NCI-H128 (cell line): ENCODE measurements around the gene PDGFD.

Source experiments
- DNase-seq: peaks from one replicate; lab custom pipeline; 2025; ENCODE audit not compliant: unreplicated experiment; lab: John Stamatoyannopoulos, UW

The PDGFD gene

DNA sequence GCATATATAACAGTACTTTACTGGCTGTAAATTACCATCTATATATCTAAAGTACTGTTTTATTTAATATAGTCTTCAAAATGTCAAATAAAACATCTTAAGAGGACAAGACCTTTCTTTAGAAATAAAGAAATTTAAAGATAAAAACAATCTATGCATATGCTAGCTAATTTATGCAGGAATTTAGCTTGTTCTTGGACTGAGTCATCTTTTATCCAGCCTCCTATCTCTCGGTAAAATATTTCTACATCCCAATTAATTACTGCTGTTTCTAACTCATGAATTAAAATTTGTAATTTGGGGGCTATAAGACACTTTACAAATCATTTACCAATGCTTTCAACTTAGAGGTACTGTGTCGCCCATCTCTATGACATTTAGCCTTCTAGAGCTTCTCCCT lies 200.3 kb downstream of the PDGFD start:
- no peak for DNase-seq

DNA sequence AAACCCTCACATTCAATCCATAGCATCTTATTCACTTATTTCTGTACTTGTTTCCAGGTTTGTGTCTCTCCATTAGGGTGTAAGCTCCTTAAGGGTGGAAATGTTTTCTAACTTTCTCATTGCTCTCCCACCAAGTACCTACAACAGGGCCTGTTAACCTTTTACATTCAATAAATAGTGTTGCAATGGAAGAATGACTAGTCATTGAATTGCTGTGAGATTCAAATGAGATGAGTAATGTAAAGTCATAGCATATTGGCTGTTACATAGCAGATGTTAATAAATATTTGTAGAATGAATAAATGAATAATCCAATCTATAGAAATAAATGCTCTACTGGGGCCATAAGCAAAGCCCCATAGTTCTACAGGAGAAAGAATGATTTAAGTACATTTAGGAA lies 202.9 kb downstream of the PDGFD start:
- DNase-seq = no peak

DNA sequence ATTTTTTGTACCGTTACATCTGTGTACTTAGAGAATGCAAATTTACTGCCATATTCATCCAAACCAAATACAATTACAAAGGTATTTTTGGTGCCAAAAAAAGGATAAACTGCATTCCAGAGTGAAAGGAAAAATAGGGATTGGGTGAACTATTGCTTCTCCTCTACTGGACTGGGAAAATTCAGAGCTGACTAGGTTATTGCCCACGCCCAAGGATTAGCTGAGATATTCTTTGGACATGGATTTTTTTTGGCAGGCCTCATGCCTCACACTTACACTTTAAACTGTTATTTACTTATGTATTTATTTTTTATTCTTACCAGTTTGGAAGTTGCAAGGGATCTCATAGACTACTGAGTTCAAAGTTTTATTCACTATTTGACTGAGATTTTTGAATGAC lies 203.8 kb downstream of the PDGFD start:
- DNase-seq = no peak

DNA sequence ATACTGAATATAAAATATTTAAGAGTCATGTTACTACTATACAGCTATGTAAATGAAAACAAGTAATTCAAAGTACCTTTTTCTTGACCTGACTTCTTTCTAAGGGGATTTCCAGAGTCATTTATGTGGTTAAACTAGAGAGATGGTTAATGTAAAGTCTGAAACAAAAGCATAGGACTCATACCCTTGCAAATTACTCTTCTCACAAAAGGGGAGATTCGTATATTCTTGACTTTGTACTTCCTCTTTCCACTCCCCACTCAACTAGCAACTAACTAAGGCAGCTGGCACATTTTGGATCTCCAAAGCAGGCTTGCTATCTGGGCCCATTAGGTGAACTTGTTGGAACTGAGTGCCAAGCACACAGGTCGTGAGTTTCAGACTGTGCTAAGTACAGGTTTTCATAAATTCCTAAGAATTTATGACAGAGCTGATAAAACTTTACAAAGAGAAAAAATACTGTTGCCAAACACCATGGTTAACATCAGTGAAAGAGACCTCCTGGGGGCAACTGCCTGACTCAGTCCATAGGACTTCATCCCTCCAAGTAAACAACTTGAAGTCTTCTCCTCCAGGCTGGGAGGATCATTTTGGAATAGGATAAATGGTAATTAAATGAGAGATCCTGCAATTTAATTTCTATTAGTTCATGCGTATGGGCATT lies 204.5 kb downstream of the PDGFD start:
- no peak for DNase-seq

DNA sequence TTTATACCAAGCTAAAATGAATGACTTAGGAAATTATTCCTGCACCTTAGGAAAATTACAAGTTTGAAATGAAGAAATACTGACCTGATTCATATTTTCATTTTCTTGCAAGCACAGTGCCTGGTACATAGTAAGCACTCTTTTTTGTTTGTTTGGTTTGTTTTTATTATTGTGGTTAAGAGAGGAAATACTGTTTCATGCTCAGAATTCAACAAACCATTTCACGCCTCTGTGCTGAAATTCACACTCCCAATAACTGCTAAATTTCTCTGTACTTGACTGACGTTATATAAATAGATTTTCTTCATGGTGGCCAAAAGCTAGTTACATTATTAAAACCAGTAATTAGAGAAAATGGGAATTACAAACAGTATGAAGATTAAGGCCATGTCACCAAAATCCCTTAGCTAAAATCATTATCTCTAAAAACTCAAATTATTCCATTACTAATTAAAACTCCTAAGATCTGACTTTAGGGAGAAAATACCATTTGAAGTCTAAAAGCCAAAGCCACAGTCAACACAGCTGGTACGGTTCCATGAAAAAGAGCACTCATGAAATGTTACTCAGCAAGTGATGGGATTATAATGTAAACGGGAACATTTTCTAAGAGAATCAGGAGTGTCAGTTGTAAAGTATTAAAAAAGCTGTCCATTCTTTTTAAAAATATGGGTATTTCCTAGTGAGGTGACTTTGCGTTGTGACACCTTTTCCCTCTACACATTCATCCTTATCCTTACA lies 205.3 kb downstream of the PDGFD start:
- DNase-seq = no peak

- no peak for DNase-seq
Observed at GRCh38 chr11:103953797-103954486, 210.0 kb downstream of the PDGFD start.

DNA sequence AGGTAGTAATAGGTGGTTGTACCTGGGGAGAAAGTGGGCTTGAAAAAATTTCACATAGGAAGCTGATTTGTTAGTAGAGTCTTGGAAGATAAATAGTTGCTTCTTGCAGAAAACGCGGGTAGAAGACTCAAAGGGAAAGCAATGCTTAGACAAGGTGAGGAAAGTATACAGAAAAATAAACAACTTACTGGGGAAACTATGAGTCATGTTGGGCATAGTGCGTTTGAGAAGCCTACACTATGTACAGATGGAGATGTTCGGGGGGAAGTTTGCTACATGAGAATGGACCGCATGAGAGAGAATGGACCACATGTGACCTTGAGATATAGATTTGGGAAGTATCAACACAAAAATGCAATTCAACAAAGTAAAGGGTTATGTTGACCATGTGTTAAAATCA lies 214.2 kb downstream of the PDGFD start:
- DNase-seq = no peak

- DNase-seq = no peak
Observed at GRCh38 chr11:103948187-103948763, 215.7 kb downstream of the PDGFD start.

- no peak for DNase-seq
Observed at GRCh38 chr11:103947546-103947919, 216.4 kb downstream of the PDGFD start.

DNA sequence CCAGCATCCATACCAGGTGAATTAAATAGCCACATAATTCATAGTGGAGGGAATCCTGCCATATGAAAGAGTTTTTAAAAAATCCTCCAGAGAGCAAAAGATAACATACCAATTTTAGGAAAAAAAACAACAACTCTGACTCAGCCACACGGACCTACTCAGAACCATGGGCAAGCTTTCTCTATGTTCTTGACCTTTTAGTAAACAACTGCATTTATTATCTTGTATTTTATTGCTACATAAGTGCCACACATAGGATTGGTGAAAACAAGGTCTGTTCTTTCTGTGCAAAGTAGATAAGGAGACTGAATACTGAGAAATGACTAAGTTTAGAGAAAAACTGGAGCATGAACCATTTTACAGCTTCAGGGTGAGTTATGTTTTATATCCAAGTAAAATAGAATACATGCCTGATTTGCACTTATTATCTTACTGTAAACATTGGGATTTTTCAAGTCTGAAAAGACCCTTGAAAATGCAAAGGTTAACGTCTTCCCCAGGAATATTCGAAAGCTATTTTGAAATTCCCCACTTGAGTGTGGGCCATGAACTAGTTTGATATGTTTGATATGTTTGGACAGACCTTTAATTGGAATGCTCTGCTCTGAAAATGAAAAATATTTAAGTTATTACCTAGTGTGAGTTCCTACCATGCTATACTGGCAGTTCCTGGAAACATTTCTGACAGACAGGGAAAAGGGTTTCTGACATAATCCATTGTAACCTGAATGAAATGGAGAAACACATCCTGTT lies 217.0 kb downstream of the PDGFD start:
- DNase-seq = no peak

GRCh38 chr11:103944251-103944940 lies 219.6 kb downstream of the PDGFD start:
- no peak for DNase-seq

DNA sequence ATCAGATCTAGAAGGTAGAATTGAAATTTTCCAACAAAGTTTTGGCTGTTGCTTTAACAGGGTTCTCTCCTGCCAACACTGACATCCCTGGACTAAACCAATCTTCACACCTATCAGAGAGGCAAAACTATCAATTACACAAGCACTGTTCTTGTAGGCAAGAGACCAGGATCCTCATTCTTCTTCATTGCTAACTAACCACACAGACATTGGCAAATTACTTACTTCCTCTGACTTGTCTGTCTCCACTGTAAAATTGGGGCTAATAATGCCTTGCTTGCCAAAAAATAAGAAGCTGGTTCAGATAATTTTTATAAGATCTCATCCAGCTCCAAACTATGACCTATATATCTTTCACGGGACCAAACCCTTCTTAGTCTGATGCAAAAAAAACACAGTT lies 221.3 kb downstream of the PDGFD start:
- DNase-seq = no peak

- DNase-seq = no peak
Observed at GRCh38 chr11:103940551-103940950, 223.4 kb downstream of the PDGFD start.

DNA sequence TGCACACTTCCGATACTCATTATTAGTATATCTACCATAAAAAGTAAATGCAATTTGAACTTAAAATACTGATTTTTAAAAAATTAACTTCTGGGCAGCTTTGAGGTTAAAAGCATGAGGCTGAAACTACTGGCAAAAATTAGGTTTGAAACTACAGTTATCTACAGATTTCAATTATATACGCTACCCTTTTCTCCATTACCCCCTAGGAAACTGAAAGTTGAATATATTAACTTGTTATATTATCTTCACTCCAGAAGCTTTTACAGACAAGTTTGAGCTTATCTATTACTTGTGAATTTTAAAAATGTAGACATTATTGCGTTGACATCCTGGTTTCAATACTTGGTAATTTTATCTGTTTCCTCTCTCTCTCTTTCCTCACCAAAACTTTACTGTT lies 224.3 kb downstream of the PDGFD start:
- DNase-seq = no peak

DNA sequence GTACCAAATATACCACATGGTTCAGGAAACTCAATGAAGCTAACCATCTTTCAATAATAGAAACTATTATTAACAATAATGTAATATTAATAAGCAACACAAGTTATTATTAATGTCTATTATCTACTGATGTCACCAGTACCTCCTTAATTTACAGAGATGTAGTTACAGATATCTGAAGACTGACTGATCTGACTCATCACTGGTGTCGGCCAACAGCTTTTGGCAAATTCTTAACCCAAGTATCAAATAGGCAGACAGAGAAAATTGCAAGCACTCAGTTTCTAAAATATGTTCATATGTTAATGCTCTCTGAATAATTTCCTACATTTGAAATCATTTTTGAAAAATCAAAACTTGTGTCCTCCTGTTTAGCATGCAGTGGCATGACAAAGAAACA lies 227.9 kb downstream of the PDGFD start:
- DNase-seq = no peak

DNA sequence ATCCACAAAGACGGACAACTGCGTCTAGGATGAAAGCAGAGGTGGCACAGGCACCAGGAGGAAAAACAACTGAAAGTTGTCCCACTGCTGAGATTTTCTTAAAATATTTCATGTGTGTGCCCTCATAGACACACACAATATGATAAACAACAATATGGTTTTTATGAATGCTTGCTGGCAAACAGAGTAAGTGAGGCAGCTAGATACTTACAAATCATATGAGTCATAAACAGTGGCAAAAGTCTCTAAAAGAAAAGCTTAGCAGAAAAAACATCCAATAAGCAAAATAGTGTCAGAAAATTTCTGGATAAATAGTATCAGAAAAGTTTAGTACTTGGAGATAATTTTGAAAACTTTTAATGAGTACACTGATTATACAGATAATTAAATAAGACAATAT lies 228.7 kb downstream of the PDGFD start:
- no peak for DNase-seq

GRCh38 chr11:103929170-103929903 lies 234.6 kb downstream of the PDGFD start:
- no peak for DNase-seq

GRCh38 chr11:103928802-103929161 lies 235.2 kb downstream of the PDGFD start:
- no peak for DNase-seq

DNA sequence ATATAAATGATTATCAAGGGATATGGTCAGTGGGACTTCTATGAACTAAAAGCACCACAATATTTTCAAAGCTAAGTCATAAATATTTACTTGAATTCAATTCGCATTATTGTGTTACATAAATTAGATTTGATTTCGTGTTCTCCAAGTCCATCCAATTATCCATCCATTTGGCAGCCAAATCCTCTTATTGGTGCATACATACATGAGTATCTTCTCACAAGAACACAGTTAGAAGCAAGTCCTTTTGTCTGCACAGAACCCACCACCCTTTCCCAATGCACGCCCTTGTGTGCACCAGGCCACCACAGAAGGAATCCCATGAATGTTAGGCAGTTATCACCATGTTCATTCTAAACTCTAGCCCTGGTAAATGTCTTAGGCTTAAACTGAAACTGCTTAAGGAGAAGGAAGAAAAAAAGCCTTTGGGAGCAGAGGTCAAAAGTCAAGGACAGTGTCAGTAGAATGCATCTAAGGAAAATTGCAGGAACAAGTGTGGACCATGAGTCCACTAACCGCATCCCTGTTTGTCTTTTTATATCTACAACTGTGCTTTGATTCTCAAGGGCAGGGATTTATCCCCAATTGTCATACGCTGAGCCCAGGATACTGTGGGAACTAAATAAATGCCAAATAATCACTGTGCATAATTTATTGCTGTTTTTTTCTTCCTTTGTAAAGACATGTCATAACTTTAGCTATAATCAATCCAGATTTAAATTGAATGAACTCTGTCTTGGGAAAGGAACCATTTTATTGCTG lies 235.7 kb downstream of the PDGFD start:
- no peak for DNase-seq
